ENCODE measurements around the gene OR2S2. TPM values are rescaled to one million over a fixed set of nuclear protein-coding genes. Genes with fewer than 3 reads are reported as not detected.

Gene OR2S2
- total and polyA plus RNA-seq, 2 of the 8 experiments (the other 6 are each of a cell fraction or from before 2014, with no cell fraction given): not detected

DNA sequence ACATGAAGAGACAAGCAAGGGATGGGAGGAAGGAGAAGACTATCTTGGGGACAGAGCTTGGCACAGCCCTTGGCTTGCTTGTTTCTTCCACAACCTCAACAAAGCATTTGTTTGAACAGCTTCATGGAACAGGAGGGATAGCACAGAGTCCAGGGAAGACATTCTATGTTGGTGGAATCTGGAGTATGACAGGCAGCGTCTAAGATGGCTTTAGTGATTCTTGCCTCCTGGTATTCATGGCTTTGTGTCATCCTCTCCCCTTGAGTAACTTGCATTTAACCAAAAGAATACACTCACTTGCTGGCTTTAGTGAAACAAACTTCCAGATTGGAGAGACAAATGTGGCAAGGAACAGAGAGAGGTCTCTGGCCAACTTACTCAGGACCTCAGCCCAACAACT, 47.9 kb upstream of the OR2S2 start (continued):
- TF ChIP-seq, protein P1, sequence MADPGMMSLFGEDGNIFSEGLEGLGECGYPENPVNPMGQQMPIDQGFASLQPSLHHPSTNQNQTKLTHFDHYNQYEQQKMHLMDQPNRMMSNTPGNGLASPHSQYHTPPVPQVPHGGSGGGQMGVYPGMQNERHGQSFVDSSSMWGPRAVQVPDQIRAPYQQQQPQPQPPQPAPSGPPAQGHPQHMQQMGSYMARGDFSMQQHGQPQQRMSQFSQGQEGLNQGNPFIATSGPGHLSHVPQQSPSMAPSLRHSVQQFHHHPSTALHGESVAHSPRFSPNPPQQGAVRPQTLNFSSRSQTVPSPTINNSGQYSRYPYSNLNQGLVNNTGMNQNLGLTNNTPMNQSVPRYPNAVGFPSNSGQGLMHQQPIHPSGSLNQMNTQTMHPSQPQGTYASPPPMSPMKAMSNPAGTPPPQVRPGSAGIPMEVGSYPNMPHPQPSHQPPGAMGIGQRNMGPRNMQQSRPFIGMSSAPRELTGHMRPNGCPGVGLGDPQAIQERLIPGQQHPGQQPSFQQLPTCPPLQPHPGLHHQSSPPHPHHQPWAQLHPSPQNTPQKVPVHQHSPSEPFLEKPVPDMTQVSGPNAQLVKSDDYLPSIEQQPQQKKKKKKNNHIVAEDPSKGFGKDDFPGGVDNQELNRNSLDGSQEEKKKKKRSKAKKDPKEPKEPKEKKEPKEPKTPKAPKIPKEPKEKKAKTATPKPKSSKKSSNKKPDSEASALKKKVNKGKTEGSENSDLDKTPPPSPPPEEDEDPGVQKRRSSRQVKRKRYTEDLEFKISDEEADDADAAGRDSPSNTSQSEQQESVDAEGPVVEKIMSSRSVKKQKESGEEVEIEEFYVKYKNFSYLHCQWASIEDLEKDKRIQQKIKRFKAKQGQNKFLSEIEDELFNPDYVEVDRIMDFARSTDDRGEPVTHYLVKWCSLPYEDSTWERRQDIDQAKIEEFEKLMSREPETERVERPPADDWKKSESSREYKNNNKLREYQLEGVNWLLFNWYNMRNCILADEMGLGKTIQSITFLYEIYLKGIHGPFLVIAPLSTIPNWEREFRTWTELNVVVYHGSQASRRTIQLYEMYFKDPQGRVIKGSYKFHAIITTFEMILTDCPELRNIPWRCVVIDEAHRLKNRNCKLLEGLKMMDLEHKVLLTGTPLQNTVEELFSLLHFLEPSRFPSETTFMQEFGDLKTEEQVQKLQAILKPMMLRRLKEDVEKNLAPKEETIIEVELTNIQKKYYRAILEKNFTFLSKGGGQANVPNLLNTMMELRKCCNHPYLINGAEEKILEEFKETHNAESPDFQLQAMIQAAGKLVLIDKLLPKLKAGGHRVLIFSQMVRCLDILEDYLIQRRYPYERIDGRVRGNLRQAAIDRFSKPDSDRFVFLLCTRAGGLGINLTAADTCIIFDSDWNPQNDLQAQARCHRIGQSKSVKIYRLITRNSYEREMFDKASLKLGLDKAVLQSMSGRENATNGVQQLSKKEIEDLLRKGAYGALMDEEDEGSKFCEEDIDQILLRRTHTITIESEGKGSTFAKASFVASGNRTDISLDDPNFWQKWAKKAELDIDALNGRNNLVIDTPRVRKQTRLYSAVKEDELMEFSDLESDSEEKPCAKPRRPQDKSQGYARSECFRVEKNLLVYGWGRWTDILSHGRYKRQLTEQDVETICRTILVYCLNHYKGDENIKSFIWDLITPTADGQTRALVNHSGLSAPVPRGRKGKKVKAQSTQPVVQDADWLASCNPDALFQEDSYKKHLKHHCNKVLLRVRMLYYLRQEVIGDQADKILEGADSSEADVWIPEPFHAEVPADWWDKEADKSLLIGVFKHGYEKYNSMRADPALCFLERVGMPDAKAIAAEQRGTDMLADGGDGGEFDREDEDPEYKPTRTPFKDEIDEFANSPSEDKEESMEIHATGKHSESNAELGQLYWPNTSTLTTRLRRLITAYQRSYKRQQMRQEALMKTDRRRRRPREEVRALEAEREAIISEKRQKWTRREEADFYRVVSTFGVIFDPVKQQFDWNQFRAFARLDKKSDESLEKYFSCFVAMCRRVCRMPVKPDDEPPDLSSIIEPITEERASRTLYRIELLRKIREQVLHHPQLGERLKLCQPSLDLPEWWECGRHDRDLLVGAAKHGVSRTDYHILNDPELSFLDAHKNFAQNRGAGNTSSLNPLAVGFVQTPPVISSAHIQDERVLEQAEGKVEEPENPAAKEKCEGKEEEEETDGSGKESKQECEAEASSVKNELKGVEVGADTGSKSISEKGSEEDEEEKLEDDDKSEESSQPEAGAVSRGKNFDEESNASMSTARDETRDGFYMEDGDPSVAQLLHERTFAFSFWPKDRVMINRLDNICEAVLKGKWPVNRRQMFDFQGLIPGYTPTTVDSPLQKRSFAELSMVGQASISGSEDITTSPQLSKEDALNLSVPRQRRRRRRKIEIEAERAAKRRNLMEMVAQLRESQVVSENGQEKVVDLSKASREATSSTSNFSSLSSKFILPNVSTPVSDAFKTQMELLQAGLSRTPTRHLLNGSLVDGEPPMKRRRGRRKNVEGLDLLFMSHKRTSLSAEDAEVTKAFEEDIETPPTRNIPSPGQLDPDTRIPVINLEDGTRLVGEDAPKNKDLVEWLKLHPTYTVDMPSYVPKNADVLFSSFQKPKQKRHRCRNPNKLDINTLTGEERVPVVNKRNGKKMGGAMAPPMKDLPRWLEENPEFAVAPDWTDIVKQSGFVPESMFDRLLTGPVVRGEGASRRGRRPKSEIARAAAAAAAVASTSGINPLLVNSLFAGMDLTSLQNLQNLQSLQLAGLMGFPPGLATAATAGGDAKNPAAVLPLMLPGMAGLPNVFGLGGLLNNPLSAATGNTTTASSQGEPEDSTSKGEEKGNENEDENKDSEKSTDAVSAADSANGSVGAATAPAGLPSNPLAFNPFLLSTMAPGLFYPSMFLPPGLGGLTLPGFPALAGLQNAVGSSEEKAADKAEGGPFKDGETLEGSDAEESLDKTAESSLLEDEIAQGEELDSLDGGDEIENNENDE (IDR thresholded peaks at IDR 0.05; ENCODE audit: insufficient replicate concordance, low read length): no peak
- TF ChIP-seq SUZ12 (IDR thresholded peaks at IDR 0.05; ENCODE audit: low read length): no peak
- TF ChIP-seq CREB1 (IDR thresholded peaks at IDR 0.05): no peak
- TF ChIP-seq CHD1 (IDR thresholded peaks at IDR 0.05; ENCODE audit: low read depth, low read length): no peak
- no peak for TF ChIP-seq EZH2 (IDR thresholded peaks at IDR 0.05; ENCODE audit: low read depth, low read length, severe bottlenecking)
- no peak for TF ChIP-seq NRF1 (IDR thresholded peaks at IDR 0.05; ENCODE audit: low read depth, low read length)
- no peak for TF ChIP-seq TAF1 (IDR thresholded peaks at IDR 0.05; ENCODE audit: low read depth, low read length)
- TF ChIP-seq ASH2L (IDR thresholded peaks at IDR 0.05; ENCODE audit: low read length): no peak
- TF ChIP-seq KDM1A (IDR thresholded peaks at IDR 0.05; ENCODE audit: borderline replicate concordance, low read length): no peak
- no peak for TF ChIP-seq RNF2 (IDR thresholded peaks at IDR 0.05; ENCODE audit: borderline replicate concordance, low read depth, low read length, missing control alignments, poor library complexity, severe bottlenecking)
- TF ChIP-seq, protein P2, sequence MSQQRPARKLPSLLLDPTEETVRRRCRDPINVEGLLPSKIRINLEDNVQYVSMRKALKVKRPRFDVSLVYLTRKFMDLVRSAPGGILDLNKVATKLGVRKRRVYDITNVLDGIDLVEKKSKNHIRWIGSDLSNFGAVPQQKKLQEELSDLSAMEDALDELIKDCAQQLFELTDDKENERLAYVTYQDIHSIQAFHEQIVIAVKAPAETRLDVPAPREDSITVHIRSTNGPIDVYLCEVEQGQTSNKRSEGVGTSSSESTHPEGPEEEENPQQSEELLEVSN (IDR thresholded peaks at IDR 0.05): no peak
- no peak for TF ChIP-seq SP1 (IDR thresholded peaks at IDR 0.05; ENCODE audit: low read depth, low read length)

Data from H1 (cell line).